NCI-H526 treated with DMSO at 0.1 percent for 48 hours (cell line): ENCODE results near the gene KCNQ1.

ENCODE experiments used
- DNase-seq: peaks from one replicate; lab custom pipeline; 2025; lab: John Stamatoyannopoulos, UW

The KCNQ1 gene

DNA sequence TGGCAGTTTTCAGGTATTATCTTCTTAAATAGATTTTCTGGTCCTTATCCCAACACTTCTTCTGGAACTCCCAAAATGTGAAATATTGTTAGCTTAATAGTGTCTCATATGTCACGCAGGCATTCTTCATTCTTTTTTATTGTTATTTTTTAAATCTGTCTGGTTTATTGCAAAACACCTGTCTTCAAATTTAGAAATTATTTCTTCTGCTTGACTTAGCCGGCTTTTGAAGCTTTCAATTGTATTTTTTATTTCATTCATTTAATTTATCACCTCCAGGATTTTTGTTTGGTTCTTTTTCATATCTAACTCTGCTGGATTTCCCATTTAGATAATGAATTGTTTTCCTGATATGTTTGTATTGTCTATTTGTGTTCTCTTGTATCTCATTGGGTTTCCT is 205.0 kb downstream of the KCNQ1 start:
- no peak for DNase-seq

DNA sequence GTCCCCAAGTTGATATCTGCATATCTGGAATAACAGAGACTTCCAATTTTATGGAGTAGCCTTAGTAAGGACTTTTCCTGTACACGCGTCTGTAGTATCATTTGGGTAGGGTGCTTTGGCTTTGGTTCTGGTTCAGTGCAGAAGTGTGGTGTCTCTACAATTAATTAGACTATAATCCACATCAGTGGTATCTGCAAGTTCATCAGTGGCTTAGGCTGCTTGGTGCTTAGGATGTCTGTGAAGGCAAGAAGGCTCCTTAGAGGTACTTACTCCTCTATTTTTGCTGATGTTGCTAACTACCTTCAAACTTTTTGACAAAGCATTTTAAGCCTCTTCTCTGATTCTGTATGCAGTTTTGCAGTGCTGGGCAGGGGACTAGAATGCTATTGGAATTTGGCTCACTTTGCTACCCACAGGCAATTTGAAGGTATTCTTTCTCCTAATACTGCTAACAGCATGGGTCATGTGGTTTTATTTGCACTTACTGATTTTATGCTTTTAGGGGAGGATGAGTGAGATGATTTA is 205.6 kb downstream of the KCNQ1 start:
- no peak for DNase-seq

DNA sequence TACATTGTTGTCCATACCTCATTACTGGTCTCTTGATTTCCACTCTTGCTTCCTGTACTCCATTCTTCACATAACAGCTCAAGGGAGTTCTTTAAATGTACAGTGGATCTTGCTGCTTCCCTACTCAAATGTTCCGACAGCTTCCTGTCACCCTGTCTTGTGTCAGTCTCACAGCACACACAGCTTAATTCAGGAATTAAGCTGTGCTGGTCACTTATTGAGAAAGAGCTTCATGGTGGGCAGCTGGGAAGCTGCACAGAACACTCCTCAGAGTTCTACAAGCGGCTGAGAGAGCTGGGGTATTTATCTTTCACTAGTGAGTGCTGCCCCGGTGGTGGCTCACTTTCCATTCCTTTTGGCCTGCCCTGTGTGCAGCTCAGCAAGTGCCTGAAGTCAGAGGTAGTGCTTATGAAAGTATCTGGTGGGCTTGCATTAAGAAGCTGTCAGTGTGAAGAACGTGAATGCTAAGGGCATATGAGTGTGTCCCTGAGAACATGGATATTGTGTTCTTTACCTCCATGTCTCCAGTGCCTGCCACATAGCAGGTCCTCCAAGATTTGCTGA is 206.3 kb downstream of the KCNQ1 start:
- no peak for DNase-seq

DNA sequence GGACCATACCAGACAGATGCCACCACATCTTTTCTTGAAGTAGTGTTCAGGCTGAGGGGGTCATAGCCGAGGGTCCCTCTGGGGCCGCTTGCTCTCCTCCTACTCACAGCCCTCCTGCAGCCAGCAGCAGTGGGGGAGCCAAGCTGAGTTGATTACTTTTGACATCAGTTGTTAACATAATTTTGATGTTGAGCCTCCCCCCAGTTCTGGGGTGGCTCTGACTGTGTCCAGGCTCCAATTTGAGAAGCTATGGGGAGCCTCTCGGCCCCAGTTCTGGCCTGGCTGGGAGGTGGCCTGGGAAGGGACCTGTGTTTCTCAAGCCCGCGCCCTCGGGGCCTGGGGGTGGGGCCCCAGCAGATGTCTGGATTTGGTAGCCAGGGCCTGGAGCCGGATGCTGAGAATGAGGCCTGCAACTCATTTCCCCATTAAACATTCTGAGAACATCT is 207.0 kb downstream of the KCNQ1 start:
- DNase-seq = no peak

DNA sequence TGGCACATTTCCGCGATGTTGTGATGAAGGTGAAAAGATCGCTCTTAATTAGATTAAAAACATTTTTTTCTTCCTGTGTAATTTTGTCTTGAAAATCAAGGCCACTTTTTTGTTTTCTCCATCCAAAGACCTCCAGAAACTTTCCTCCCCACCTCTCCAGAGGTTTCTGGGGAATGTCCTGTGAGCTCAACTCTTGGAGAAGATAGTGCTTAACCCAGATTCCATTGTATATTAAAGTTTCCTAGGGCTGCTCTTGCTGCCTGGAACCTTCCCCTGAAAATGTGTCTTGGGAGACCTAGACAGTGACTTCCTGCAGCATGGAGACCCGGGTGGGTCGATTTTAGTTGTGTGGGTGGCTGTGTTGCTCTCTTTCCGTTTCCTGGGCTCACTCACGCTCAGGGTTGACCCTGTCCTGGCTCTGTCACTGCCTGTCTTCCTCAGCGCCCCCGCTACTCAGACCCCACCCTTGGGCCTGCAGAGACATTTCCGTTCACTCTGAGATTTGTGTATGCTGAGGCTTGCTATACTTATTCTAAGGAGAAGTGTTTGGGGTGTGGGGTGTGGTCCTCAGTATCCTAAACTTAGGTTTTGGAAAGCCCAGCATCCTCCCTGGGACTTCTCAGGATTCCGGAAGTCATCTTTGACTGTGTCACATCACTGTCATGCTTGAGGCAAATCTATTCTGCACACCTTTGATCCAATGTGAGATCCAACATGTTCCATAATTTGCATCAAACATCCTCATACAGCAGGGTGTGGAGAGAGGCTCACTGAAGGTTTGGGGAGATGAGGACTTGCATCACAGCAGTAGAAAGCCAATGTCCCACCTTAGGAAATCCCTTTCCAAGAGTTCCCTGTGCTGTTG is 207.8 kb downstream of the KCNQ1 start:
- no peak for DNase-seq

DNA sequence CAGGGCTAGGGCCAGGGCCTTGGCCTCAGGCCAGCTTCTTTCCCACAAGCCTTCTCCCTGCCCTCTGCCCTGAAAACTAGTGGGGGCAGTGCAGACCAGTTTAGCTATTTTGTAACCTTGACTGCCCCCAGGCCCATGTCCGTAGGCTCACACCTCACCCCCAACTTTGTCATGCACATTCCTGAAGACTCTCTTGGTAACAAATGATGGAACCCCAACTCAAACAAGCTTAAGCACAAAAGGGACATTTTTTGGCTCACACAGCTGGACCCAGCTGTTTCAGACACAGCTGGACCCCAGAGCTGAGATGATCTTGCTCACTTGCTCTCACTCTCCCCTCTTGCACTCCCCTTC is 208.4 kb downstream of the KCNQ1 start:
- no peak for DNase-seq

DNA sequence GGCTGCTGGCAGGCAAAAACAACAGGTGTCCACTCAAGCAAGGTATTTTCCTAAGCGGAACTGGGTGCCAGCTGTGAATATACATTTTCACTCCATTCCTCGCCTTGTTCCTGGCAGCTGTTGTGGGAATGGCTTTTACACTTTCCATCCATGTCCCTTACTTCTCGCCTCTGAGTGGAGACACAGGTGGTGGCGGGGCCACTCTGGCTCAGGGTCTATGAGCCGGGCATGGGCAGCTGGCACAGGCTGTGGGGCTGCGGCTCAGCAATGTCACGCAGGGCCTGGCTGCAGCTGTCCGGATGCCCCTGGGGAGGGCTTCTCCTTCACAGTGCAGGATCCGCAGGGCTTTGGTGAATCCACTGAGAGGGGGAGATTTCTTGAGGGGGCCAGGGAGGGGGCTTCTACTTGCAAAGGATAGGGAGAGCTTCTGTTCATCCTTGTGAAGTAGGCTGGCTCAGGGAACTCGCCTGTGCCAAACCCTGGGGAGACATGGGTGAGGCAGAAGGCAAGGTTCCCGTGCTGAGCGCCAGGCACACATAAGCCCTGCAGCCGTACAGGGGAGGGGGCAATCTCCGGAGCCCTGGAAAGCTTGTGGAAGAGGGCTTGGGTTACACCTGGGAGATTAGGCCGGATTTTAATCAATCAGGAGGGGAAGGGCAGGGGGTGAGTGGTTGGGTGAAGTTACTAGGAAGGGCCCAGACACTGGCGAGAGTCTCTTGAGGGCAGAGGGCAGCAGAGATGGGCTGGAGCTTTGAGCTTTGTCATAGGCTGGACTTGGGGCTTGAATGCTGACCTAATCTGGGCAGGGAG is 209.3 kb downstream of the KCNQ1 start:
- DNase-seq = no peak

DNA sequence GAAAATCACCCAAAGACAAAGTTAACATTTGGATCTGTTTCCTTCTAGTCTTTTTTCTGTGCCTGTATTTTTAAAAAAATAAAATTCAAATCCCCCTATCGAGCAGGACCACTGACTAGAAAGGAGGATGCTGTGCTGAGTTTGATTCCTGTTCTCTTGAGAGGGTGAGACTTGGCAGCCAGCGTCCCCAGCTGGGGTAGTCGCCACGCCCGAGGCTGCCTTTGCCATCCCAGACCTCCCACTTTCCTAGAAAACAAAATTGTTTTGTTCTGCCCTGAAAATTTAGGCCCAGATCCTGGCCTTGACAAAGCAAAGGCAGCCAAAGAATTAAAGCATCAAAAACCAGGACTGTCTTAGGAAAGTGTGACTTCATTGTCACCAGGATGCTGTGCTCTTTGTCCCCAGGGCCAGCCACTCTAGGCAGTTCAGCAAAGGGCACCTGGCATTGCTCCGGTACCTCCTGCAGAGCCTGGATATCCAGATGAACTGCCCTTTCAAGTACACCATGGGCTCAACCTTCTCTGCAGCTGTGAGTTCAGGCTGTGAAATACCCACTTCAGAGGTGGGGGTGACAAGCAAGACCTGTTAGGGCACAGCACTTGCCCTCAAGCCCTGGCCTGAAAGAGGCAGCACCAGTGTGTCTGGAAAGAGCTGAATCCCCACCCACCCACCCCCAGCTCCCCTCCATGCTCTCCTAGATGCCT is 210.4 kb downstream of the KCNQ1 start:
- no peak for DNase-seq

DNA sequence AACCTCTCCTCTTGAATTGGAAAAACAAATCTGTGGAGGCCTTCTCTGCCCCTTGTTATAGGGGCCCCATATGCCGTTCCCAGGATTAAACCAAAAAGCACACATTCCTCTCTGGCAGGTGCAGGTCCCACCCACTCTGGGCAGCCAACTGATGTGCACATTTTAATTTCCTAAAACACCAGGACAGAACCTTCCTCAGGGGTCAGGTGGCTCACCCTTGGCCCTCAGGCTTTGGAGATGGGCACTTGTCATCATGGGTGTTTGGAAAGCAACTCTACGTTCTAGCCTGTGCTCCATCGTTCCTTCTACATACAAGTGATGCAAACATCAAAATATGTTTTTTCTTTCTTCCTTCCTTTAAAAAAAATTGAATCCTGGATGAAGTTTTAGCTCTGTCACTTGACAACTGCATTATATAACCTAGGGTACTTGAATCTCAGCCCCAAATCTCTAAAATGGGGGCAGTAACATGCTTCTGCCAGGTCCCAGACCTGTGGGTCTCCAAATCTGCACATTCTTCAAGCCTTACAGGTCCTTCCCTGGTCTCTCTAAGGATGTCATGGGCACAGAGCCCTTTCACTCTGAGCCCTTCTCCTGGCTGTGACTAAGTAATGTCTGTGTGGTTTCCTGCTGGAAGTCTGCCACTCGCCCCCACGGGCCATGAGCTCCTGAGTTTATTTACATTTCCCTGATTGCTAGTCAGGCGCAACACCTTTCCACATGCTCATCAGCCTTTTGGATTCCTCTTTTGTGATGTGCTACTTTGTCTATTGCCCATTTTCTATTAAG is 211.2 kb downstream of the KCNQ1 start:
- DNase-seq = peak; percentile 10

DNA sequence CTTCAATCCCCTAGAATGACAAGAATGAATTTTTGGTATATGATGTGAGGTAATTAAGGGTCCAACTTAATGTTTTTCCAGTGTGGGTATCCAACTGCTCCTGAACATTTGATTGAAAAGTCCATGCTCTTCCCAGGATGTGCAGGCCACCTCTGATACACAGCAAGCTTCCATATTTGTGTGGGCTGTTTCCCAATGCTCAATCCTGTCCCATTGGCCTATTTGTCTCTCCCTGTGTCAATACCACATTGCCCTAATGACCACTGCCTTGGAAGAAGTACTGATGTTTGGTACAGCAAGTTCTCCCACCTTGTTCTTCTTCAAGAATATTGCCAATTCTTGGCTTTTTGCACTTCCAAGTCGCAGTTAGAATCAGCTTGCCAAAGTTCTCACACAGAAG is 212.1 kb downstream of the KCNQ1 start:
- DNase-seq = no peak

DNA sequence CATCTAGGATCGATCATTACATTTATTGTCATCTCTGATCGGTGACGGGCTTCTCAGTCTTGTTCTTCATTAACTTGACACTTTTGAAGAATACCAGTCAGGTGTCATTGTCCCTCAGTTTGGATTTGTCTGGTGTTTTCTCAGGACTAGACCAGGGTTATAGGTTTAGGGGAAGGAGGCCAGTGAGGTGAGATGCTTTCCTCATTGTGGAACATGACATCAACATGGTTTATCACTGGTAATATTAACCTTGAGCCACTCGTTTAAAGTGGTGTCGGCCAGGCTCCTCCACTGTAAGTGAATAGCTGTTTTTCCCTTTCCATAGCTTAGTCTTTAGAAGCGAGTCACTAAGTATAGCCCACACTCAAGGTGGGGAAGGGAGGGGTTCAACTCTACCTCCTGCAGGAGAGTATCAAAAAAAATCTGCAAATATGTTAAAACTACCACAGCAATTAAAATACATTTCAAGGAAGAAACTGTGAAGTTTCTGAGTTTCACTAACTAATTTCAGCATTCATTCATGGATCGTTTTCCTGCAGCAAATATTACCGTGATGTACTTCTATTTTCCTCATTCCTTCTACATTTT is 213.0 kb downstream of the KCNQ1 start:
- DNase-seq = no peak

DNA sequence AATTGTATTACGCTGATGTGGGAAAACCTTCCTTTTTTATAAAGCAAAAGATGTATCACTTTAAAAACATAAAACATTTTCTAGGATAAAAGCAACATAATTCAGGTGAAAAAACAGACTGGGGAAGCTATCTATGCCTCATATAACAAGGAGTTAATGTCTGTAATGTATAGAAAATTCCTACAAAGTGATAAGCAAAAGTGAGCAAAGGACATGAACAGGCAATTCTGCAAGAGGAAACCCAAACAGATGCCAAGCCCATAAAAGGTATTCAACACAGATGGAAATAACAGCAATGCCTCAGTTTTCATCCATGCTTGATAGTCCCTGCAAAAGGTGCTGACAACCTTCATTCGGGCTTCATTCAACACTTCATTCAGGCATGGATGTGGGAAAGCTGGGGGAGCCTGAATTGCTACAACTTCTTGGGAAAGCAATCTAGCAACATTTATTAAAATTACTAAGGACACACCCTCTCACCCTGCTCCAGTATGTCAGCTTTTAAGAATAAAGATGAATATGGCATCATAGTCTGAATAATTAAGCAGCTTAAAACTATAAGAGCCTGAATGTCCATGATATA is 215.6 kb downstream of the KCNQ1 start:
- no peak for DNase-seq

DNA sequence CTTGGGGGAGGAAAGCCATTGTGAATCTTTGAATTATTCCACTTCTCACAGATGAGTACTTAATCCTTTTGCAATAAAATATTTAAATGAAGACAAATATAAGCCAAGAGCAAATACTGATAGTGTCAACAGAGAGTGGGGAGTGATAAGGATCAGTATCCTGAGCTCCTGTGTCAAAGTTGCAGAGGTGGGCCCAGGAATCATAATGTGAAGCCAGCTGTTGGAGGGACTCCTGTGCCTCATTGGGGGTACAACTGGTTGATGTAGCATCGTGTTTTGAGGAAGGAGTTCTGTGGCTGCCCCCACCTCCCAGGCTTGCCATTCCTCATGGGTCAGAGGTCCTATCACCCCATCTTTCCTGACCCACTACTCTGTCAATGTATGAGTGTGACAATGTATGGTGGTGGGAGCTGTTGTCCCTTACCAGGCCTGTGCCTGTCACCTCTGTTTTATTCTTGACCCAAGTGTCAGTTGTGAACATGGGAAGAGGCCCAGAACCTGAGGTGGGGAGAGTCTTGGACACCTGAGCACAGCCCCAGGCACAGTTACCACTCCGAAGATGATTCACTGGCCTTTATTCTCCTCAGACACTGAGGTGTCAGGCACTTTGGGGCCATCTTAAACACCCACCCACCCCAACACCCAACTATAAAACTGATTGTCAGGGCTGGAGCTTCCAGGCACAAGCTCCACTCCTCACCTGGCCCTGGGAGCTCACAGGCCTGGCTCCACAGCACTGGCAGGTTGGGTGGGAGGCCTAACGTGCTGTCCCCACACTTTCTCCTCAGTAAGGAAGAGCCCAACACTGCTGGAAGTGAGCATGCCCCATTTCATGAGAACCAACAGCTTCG is 216.6 kb downstream of the KCNQ1 start:
- DNase-seq = peak; percentile 35

DNA sequence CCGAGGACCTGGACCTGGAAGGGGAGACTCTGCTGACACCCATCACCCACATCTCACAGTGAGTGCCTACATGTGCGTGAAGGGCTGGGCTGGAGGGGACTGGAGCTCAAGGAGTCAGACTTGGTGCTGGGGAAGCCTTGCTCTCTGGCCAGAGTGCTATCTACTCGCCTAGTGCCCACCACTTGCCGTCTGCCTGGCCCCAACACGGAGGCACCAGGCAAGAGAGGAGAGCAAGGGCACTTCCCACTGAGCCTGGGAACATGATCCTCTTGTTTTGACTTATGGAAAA is 217.2 kb downstream of the KCNQ1 start:
- DNase-seq = no peak

DNA sequence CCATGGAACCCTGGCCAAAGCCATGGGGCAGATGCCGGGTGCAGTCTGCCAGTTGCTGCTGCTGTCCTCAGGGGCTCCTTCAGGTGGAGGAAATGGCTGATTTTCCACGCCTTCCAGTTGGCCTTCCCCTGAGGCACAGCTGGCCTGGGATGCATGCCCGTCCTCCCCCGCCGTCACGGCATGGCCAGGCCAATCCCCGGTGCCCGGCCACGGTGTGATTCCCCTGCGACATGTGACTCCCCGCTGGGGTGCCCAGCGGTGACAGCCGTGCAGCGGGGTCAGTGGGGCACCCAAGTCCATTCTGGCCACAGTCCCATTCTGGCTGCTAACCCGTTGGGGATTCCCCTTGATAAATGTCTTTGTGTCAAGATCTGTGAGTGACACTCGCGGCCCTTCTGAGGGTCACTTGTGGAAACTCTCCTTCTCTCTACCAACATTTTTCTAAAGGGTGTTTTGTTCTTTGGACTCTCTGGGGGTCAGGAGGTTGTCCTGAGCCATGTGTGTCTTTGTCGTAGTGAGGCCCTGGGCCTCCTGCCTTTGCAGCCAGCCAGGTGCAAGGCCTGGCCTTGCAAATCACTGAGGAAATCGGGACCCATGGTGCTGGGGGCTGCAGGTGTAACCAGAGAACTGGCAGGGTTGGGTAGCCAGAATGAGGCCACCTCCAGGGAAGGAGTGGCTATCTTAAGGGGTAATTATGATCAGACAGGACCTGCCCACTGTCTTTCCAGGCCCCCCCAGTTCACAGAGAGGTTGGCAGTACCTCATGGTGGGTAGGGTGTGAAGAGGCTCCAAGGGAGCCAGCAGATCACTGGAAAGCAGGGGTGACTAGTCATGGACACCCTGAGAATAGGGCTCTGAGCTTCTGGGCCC is 217.9 kb downstream of the KCNQ1 start:
- DNase-seq = no peak

DNA sequence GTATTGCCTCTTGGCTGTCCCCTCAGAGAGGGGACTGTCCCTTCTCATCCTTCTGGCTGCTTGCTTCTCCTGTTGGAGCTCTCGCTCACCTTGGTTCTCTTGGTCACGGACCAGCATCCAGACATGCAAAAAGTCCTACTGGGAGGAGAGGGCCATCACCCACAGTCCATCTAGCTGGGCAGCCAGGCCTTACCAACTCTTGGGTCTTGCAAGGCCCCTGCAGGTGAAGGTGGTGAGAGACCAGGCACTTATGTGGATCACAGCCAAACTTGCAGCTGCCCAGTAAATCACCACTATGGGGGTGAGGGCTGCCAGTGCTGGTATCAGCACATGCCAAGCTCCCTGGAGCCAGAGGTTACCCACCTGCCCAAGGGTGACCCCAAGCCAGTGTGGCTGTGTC is 218.7 kb downstream of the KCNQ1 start:
- no peak for DNase-seq

DNA sequence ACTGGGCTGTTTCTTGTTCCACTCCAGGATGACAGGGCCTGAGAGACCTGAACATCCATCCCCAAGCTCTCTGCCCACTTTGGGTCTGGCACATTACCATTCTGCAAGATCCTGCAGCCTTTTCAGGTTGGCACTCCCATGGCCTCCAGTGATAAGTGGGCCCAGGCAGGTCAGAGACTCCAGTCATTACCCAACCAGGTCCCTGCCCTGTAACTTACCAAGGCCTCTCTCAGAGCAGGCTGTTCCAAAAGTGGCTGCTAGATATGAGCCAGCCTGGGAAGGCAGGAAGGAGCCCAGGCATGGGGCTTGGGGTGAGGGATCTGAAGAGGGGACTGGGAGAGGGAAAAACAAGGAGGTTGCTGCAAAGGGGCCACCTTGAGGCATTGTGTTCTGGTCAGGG is 219.1 kb downstream of the KCNQ1 start:
- no peak for DNase-seq

DNA sequence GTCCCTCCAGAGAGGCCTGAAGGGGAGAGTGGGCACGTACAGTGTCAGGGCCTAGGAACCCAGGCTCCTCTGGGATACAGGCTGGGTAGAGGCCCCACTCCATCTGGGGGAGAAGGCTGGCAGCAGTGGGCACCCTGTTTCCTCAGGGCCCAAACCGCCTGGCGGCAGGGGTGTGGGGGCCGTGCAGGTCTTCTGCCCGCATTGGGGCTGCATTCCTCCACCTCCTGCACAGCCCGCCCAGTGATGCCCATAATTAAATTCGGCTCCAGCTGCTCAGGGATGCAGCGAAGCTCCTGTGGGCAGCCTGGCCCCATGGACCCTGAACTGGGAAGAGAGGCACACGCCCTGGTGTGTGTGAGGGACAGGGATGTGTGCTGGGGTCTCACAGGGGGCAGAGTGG is 219.6 kb downstream of the KCNQ1 start:
- no peak for DNase-seq
